ENCODE data around the gene WTAP. TPM values are rescaled to one million over a fixed set of nuclear protein-coding genes. Genes with fewer than 3 reads are reported as not detected.
"Not testable (repeated sequence)": the region's sequence is repeated elsewhere in the genome, so short reads cannot be mapped to it uniquely, and the experiment has no call there.

WTAP gene
- total RNA-seq, 2 donors from 2014 or later = 73.7 to 84.1 TPM

DNA sequence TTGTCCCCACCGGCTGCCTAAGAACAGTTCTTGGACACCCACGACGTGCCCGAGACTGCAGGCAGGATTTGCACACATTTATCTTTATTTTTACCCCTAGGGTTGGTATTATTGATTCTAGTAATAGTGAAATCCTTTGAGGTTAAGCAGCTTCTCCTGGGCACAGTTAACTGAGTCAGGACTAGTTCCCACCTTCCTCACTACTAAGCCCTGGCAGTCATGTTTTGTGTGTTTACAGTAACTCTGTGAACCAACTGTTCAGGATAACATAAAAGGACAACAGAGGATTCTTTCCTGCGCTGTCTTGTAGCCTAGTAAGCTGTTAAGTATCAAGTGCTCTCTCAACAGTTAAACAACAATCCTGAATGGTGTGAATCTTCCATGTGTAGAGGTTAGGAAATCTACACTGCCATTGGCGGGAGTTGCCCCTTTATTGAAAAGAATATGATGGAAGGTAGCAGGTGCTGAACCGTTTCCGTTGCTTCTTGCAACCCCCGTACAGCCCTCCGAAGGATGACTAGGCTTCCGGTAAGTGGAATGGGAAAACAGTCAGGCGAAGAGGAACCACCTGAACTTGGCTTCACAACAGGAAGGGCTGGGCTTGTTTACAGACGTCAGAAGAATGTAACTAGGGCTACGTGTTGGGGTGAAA is 33.3 kb upstream of the WTAP start:
- peak overlapping the region; percentile 97 for H3K4me3 ChIP-seq
- peak; percentile 78 for DNase-seq
- intact Hi-C loops (cut with DNase I) = loop anchor here (5.0 kb wide), 2 partner anchors 33 to 93 kb away; partner anchors contain the start of genes TCP1 and WTAP
- H3K27me3 ChIP-seq = no peaks in the 10 kb centered on the region
- H3K9me3 ChIP-seq = no peaks in the 10 kb centered on the region
- TF ChIP-seq, protein P1, sequence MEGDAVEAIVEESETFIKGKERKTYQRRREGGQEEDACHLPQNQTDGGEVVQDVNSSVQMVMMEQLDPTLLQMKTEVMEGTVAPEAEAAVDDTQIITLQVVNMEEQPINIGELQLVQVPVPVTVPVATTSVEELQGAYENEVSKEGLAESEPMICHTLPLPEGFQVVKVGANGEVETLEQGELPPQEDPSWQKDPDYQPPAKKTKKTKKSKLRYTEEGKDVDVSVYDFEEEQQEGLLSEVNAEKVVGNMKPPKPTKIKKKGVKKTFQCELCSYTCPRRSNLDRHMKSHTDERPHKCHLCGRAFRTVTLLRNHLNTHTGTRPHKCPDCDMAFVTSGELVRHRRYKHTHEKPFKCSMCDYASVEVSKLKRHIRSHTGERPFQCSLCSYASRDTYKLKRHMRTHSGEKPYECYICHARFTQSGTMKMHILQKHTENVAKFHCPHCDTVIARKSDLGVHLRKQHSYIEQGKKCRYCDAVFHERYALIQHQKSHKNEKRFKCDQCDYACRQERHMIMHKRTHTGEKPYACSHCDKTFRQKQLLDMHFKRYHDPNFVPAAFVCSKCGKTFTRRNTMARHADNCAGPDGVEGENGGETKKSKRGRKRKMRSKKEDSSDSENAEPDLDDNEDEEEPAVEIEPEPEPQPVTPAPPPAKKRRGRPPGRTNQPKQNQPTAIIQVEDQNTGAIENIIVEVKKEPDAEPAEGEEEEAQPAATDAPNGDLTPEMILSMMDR (IDR thresholded peaks at IDR 0.05) = no peak
- H3K27ac ChIP-seq = peak overlapping the region; percentile 99
- H3K36me3 ChIP-seq = no peaks in the 10 kb centered on the region
- no peaks in the 10 kb centered on the region for H3K4me1 ChIP-seq
- peak overlapping the region; percentile 83 to 98 for H3K9ac ChIP-seq (ENCODE audit: low read depth in 2 of 2, low read length in 2 of 2)

DNA sequence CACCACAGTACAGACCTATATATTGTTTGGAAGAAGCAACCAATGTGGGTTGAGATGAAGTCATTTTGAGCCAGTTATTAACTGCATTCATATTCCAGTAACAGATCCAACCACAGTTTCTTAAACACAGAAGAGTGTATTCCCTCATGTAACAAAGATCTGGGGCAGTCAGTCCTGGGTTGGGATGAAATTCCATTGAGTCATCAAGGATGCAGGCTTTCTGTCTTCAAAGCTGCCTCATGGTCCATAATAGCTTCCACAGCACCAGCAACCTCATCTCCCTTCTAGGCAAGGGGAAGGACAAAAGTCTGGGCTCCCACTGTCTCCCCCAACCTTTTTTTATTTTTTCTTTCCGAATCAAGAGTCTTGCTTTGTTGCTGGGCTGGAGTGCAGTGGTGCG is 31.3 kb upstream of the WTAP start:
- no peak overlapping the region for H3K9ac ChIP-seq (ENCODE audit: low read depth in 2 of 2, low read length in 2 of 2)
- no peak overlapping the region for H3K4me3 ChIP-seq
- H3K9me3 ChIP-seq = no peaks in the 10 kb centered on the region
- H3K27ac ChIP-seq = no peak overlapping the region
- intact Hi-C loops (cut with DNase I) = no loop called here
- H3K27me3 ChIP-seq = no peaks in the 10 kb centered on the region
- H3K4me1 ChIP-seq = no peaks in the 10 kb centered on the region
- H3K36me3 ChIP-seq = no peaks in the 10 kb centered on the region
- TF ChIP-seq, protein P1 (IDR thresholded peaks at IDR 0.05) = no peak
- DNase-seq = no peak

DNA sequence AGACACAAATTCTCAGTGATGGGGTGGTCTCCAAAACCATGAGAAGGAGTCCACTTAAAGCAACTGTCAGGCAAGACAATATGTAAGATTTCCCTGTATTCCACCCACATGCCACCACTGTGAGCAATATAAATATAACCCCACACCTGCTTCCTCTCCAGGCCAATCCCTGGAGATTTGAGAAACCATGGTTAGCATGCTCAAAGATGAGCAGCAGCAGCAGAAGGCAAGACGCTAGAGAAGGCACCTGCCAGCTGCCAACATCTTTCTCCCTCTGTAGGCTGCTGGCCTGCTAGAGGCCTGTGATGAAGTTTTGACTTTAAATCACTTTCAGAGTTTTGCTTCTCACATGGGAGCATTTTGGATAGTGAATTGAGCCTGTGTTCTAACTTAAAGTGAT is 26.3 kb upstream of the WTAP start:
- H3K9ac ChIP-seq (ENCODE audit: low read depth in 2 of 2, low read length in 2 of 2) = no peak overlapping the region
- TF ChIP-seq, protein P1 (IDR thresholded peaks at IDR 0.05) = no peak
- intact Hi-C loops (cut with DNase I) = no loop called here

DNA sequence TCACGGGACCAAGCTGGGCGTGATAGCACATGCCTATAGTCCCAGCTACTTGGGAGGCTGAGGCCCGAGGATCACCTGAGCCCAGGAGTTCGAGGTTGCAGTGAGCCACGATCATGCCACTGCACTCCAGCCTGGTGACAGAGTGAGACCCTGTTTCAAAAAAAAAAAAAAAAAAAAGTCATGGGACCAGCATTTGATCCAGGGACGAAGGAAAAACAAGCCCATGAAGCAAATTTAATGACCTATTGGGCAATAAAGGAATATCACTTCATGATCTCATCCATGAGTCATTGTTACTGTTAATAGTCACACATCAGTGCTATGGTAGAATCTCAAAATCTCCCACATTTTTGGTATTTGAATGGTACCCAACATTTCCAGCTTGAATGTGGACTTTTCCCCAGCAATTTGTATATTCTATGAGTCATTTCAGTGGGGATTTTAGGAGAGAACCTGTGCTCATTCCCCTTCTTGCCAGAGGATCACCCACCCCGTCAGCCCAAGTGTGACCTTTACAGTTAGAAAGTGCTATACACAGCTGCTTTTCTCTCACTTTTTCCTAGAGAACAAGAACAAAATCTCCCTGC is 25.8 kb upstream of the WTAP start:
- Histone ChIP-seq H3K4me1 (no peaks in the 10 kb centered on the region), H3K27me3 (no peaks in the 10 kb centered on the region), H3K36me3 (no peaks in the 10 kb centered on the region), H3K9me3 (no peaks in the 10 kb centered on the region), H3K27ac (peak overlapping the region; percentile 43), H3K4me3 (no peak overlapping the region), H3K9ac (ENCODE audit: low read depth in 2 of 2, low read length in 2 of 2) (no peak overlapping the region)
- intact Hi-C loops (cut with DNase I) = no loop called here
- DNase-seq = no peak
- TF ChIP-seq, protein P1 (IDR thresholded peaks at IDR 0.05) = no peak

More for the DNA sequence above, 26.3 kb upstream of the WTAP start:
- Histone ChIP-seq H3K27ac (peak overlapping the region; percentile 43), H3K4me1 (no peaks in the 10 kb centered on the region), H3K36me3 (no peaks in the 10 kb centered on the region), H3K4me3 (no peak overlapping the region), H3K9me3 (no peaks in the 10 kb centered on the region), H3K27me3 (no peaks in the 10 kb centered on the region)
- no peak for DNase-seq

DNA sequence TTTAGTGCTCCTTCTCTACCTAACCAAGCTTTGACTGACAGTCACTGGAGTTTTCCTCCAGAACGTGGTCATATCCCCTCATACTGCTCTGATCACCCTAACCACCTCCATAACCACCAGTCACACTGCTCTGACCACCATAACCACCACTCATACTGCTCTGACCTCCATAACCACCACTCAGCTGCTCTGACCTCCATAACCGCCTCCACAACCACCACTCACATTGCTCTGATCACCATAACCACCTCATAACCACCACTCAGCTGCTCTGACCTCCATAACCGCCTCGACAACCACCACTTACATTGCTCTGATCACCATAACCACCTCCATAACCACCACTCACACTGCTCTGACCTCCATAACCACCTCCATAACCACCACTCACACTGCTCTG is 16.7 kb upstream of the WTAP start:
- H3K4me3 ChIP-seq; intact Hi-C loops (cut with DNase I); DNase-seq; H3K9me3 ChIP-seq; H3K36me3 ChIP-seq; H3K27me3 ChIP-seq; H3K4me1 ChIP-seq; H3K9ac ChIP-seq (ENCODE audit: low read depth in 2 of 2, low read length in 2 of 2); H3K27ac ChIP-seq: not testable (repeated sequence)

DNA sequence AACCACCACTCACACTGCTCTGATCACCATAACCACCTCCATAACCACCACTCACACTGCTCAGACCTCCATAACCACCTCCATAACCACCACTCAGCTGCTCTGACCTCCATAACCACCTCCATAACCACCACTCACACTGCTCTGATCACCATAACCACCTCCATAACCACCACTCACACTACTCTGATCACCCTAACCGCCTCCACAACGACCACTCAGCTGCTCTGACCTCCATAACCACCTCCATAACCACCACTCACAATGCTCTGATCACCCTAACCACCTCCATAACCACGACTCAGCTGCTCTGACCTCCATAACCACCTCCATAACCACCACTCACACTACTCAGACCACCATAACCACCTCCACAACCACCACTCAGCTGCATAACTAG is 14.9 kb upstream of the WTAP start:
- H3K27me3 ChIP-seq; intact Hi-C loops (cut with DNase I); H3K36me3 ChIP-seq; H3K4me1 ChIP-seq; H3K4me3 ChIP-seq; DNase-seq; H3K27ac ChIP-seq; H3K9me3 ChIP-seq; H3K9ac ChIP-seq (ENCODE audit: low read depth in 2 of 2, low read length in 2 of 2): not testable (repeated sequence)
